Measurements from ENCODE around the gene MVP.
A peak's percentile ranks its signal among the peaks of the same experiment; 100 is the strongest.

The MVP gene

GRCh38 chr16:29794231-29794710 is 26.0 kb upstream of the MVP start:
- TF ChIP-seq CTCF (conservative IDR thresholded peaks at IDR 0.05): no peak
- peak overlapping the region; percentile 92 for H3K27ac ChIP-seq

- TF ChIP-seq CTCF (conservative IDR thresholded peaks at IDR 0.05): no peak
Measured at GRCh38 chr16:29802416-29802935, 17.8 kb upstream of the MVP start.

GRCh38 chr16:29804020-29804419 is 16.2 kb upstream of the MVP start:
- peak overlapping the region; percentile 92 for H3K27ac ChIP-seq
- TF ChIP-seq CTCF (conservative IDR thresholded peaks at IDR 0.05): no peak

More at GRCh38 chr16:29802416-29802935, 17.8 kb upstream of the MVP start:
- peak overlapping the region; percentile 92 for H3K27ac ChIP-seq

GRCh38 chr16:29804455-29805231 is 15.6 kb upstream of the MVP start:
- H3K27ac ChIP-seq: peak overlapping the region; percentile 92

GRCh38 chr16:29805232-29806098 is 14.8 kb upstream of the MVP start:
- H3K27ac ChIP-seq: peak overlapping the region; percentile 92
- no peak for TF ChIP-seq CTCF (conservative IDR thresholded peaks at IDR 0.05)

More at GRCh38 chr16:29804455-29805231, 15.6 kb upstream of the MVP start:
- TF ChIP-seq CTCF (conservative IDR thresholded peaks at IDR 0.05): no peak

- no peak for TF ChIP-seq CTCF (conservative IDR thresholded peaks at IDR 0.05)
Measured at GRCh38 chr16:29806099-29806579, 14.1 kb upstream of the MVP start, which contains the start of gene MAZ. Gene MAZ, plus strand, starts transcription at chr16:29806529. Its CDS starts 173 bp downstream, at chr16:29806702.

More at GRCh38 chr16:29806099-29806579, 14.1 kb upstream of the MVP start, which contains the start of gene MAZ:
- peak within 1 kb of the TSS; percentile 92 for H3K27ac ChIP-seq

Data from VCaP (cell line).